ENCODE results near the gene CLSTN2.

CLSTN2 gene

GRCh38 chr3:140434261-140434905 lies 499.4 kb downstream of the CLSTN2 start:
- TF ChIP-seq, protein P1, sequence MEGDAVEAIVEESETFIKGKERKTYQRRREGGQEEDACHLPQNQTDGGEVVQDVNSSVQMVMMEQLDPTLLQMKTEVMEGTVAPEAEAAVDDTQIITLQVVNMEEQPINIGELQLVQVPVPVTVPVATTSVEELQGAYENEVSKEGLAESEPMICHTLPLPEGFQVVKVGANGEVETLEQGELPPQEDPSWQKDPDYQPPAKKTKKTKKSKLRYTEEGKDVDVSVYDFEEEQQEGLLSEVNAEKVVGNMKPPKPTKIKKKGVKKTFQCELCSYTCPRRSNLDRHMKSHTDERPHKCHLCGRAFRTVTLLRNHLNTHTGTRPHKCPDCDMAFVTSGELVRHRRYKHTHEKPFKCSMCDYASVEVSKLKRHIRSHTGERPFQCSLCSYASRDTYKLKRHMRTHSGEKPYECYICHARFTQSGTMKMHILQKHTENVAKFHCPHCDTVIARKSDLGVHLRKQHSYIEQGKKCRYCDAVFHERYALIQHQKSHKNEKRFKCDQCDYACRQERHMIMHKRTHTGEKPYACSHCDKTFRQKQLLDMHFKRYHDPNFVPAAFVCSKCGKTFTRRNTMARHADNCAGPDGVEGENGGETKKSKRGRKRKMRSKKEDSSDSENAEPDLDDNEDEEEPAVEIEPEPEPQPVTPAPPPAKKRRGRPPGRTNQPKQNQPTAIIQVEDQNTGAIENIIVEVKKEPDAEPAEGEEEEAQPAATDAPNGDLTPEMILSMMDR (conservative IDR thresholded peaks at IDR 0.05; ENCODE audit: low read depth, low read length) = no peak
- Histone ChIP-seq H3K4me2 (no peak overlapping the region), H3K4me1 (ENCODE audit: low read depth, poor library complexity, severe bottlenecking) (no peaks in the 10 kb centered on the region), H3K27ac (no peak overlapping the region), H3K79me2 (ENCODE audit: insufficient read depth, low read depth) (no peaks in the 10 kb centered on the region), H3K27me3 (ENCODE audit: insufficient read depth, low read depth) (no peaks in the 10 kb centered on the region), H2AFZ (ENCODE audit: low read depth) (no peak overlapping the region), H4K20me1 (ENCODE audit: insufficient read depth) (no peaks in the 10 kb centered on the region), H3K36me3 (ENCODE audit: insufficient read depth) (no peaks in the 10 kb centered on the region), H3K9ac (no peak overlapping the region), H3K4me3 (IDR thresholded peaks at IDR 0.05; ENCODE audit: insufficient read depth, low read depth, low read length) (no peak overlapping the region)

GRCh38 chr3:140436421-140436820 lies 501.4 kb downstream of the CLSTN2 start:
- Histone ChIP-seq H2AFZ (ENCODE audit: low read depth) (no peak overlapping the region), H3K4me1 (ENCODE audit: low read depth, poor library complexity, severe bottlenecking) (no peaks in the 10 kb centered on the region), H3K27me3 (ENCODE audit: insufficient read depth, low read depth) (no peaks in the 10 kb centered on the region), H3K4me2 (no peak overlapping the region), H3K27ac (no peak overlapping the region), H3K9ac (no peak overlapping the region), H3K4me3 (IDR thresholded peaks at IDR 0.05; ENCODE audit: insufficient read depth, low read depth, low read length) (no peak overlapping the region), H3K79me2 (ENCODE audit: insufficient read depth, low read depth) (no peaks in the 10 kb centered on the region), H3K36me3 (ENCODE audit: insufficient read depth) (no peaks in the 10 kb centered on the region), H4K20me1 (ENCODE audit: insufficient read depth) (no peaks in the 10 kb centered on the region)
- TF ChIP-seq, protein P1 (conservative IDR thresholded peaks at IDR 0.05; ENCODE audit: low read depth, low read length) = no peak

- Histone ChIP-seq H3K4me2 (no peak overlapping the region), H3K36me3 (ENCODE audit: insufficient read depth) (no peaks in the 10 kb centered on the region), H3K4me3 (IDR thresholded peaks at IDR 0.05; ENCODE audit: insufficient read depth, low read depth, low read length) (no peak overlapping the region), H3K79me2 (ENCODE audit: insufficient read depth, low read depth) (no peaks in the 10 kb centered on the region), H4K20me1 (ENCODE audit: insufficient read depth) (no peaks in the 10 kb centered on the region), H3K4me1 (ENCODE audit: low read depth, poor library complexity, severe bottlenecking) (no peaks in the 10 kb centered on the region), H2AFZ (ENCODE audit: low read depth) (no peak overlapping the region), H3K9ac (no peak overlapping the region), H3K27me3 (ENCODE audit: insufficient read depth, low read depth) (no peaks in the 10 kb centered on the region), H3K27ac (no peak overlapping the region)
- TF ChIP-seq, protein P1 (conservative IDR thresholded peaks at IDR 0.05; ENCODE audit: low read depth, low read length) = no peak
These were observed 503.9 kb downstream of the CLSTN2 start for GRCh38 chr3:140438736-140439470.

DNA sequence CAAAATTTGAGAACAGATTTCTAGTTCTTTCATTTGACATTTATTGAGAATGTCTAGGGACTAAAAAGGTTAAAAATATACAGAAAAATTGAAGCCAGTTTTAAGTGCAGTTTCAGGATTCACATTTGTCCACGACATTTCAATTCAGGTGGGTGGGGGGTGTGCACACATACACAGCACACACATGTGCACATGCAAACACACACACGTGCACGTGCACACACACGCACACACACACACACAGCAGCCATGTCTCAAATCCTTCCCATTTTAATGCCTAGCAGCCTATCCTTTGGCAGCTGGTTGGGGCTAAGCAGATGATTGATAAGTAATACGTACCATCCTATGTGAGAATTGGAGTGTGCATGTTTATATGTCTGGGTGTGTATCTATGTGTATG lies 504.5 kb downstream of the CLSTN2 start:
- no peaks in the 10 kb centered on the region for H3K27me3 ChIP-seq (ENCODE audit: insufficient read depth, low read depth)
- H3K79me2 ChIP-seq (ENCODE audit: insufficient read depth, low read depth) = no peaks in the 10 kb centered on the region
- H3K4me2 ChIP-seq = no peak overlapping the region
- H3K27ac ChIP-seq = no peak overlapping the region
- TF ChIP-seq, protein P1 (conservative IDR thresholded peaks at IDR 0.05; ENCODE audit: low read depth, low read length) = no peak
- H3K36me3 ChIP-seq (ENCODE audit: insufficient read depth) = no peaks in the 10 kb centered on the region
- H3K4me3 ChIP-seq (IDR thresholded peaks at IDR 0.05; ENCODE audit: insufficient read depth, low read depth, low read length) = no peak overlapping the region
- H4K20me1 ChIP-seq (ENCODE audit: insufficient read depth) = no peaks in the 10 kb centered on the region
- no peak overlapping the region for H2AFZ ChIP-seq (ENCODE audit: low read depth)
- no peaks in the 10 kb centered on the region for H3K4me1 ChIP-seq (ENCODE audit: low read depth, poor library complexity, severe bottlenecking)
- H3K9ac ChIP-seq = no peak overlapping the region
